ENCODE measurements around the gene PPM1H.

PPM1H gene

DNA sequence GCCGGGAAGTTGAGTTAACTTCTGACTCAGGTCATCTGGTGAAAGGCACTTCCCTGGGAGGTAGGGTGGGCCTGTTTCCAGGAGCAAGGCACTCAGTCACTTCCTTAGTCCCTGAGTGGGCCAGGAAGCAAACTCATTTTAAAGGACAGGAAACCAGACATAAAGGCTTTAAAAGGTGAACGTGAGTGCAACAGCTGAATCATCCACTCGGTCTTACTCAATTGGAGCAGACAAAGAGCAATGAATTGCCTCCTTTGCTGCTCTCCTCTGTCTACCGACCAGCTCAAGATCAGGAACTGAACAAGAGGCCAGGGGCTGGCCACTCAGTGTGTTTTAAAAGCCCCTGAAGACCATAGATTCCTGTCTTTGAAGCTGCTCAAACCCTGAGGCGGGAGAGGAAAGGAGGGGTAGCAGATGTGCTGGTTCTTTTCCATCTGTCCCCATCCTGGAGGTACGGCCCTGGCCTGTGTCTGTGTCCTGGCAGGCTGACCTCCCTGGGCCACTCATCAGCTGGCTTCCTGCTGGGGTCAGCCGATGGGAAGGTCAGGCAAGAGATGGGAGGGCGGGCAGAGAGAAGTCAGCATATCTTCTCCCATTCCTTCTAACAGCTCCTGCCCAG is 148.9 kb downstream of the PPM1H start:
- DNase-seq: peak; percentile 85
- Histone ChIP-seq H3K4me1 (ENCODE audit: control insufficient read depth, insufficient read depth, low read depth, low read length) (peaks cover 9% of the 10 kb centered on the region), H3K79me1 (replicated peaks; ENCODE audit: low read length, poor library complexity, severe bottlenecking) (peaks cover 6% of the 10 kb centered on the region), H2BK15ac (ENCODE audit: low read depth, poor library complexity, severe bottlenecking) (peak overlapping the region; percentile 61), H3K9me3 (ENCODE audit: control insufficient read depth, low read length) (no peaks in the 10 kb centered on the region), H3K18ac (ENCODE audit: low read depth in 1 of 2, low read length in 2 of 2) (peak overlapping the region; percentile 50 to 59), H2BK5ac (ENCODE audit: low read depth, low read length, poor library complexity, severe bottlenecking) (no peak overlapping the region), H4K8ac (ENCODE audit: low read length) (peak overlapping the region; percentile 90), H3K14ac (ENCODE audit: low read length in 2 of 2) (peak overlapping the region in 1 of 2 experiments; percentile 30), H3K36me3 (ENCODE audit: control insufficient read depth in 1 of 2, insufficient read depth in 2 of 2, low read depth in 1 of 2, low read length in 2 of 2) (peaks cover 0 to 11% of the 10 kb centered on the region in 2 experiments), H3K23ac (ENCODE audit: low read length in 2 of 2) (no peak overlapping the region), H3K27ac (ENCODE audit: low read length, poor library complexity, severe bottlenecking) (peak overlapping the region; percentile 44), H2AFZ (ENCODE audit: low read depth, low read length) (peak overlapping the region; percentile 16), H3K9ac (ENCODE audit: low read length) (peak overlapping the region; percentile 66), H3K27me3 (ENCODE audit: control insufficient read depth in 1 of 2, insufficient read depth in 1 of 2, low read length in 2 of 2) (no peaks in the 10 kb centered on the region), H2AK5ac (ENCODE audit: low read length, severe bottlenecking) (no peak overlapping the region), H3K4ac (ENCODE audit: low read depth in 1 of 2, low read length in 2 of 2) (peak overlapping the region in 1 of 2 experiments; percentile 6), H3K4me2 (ENCODE audit: low read length, poor library complexity, severe bottlenecking) (no peak overlapping the region), H3K4me3 (ENCODE audit: insufficient read depth in 1 of 2, low read depth in 1 of 2, low read length in 2 of 2) (peak overlapping the region in 1 of 2 experiments; percentile 26), H2BK12ac (ENCODE audit: low read length in 2 of 2) (peak overlapping the region; percentile 11 to 85), H4K91ac (ENCODE audit: low read length) (peak overlapping the region; percentile 87), H2BK120ac (ENCODE audit: low read depth, low read length) (peak overlapping the region; percentile 0)
- 14% methylated on average over 8 of the region's 8 CpGs for WGBS

DNA sequence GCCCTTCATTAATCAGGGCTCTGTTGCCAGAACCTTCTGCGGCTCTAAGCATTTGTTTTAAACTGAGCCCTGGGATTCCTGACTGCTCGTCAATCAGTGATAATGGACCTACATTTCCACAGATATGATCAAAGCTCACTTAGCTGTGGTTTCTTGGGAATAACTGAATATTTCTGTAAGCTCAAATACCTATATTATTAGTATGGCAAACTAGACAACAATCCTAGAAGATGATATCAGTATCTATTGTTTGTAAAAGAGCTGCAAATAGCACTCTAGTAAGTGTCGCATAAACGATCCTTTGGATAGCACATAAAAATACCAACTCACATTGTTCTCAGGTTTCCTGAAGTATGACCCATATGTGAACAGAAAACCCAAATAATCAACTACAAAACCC is 150.4 kb downstream of the PPM1H start:
- no peak overlapping the region for H2BK15ac ChIP-seq (ENCODE audit: low read depth, poor library complexity, severe bottlenecking)
- H3K9me3 ChIP-seq (ENCODE audit: control insufficient read depth, low read length): no peaks in the 10 kb centered on the region
- WGBS: 79% methylated on average over 4 of the region's 4 CpGs
- no peak overlapping the region for H3K18ac ChIP-seq (ENCODE audit: low read depth in 1 of 2, low read length in 2 of 2)
- H3K36me3 ChIP-seq (ENCODE audit: control insufficient read depth in 1 of 2, insufficient read depth in 2 of 2, low read depth in 1 of 2, low read length in 2 of 2): peaks cover 0 to 13% of the 10 kb centered on the region in 2 experiments
- H4K91ac ChIP-seq (ENCODE audit: low read length): no peak overlapping the region
- H3K9ac ChIP-seq (ENCODE audit: low read length): no peak overlapping the region
- no peak overlapping the region for H3K4me2 ChIP-seq (ENCODE audit: low read length, poor library complexity, severe bottlenecking)
- DNase-seq: no peak
- no peak overlapping the region for H3K27ac ChIP-seq (ENCODE audit: low read length, poor library complexity, severe bottlenecking)
- no peak overlapping the region for H4K8ac ChIP-seq (ENCODE audit: low read length)
- no peak overlapping the region for H2BK5ac ChIP-seq (ENCODE audit: low read depth, low read length, poor library complexity, severe bottlenecking)
- H2BK12ac ChIP-seq (ENCODE audit: low read length in 2 of 2): no peak overlapping the region
- H3K4me1 ChIP-seq (ENCODE audit: control insufficient read depth, insufficient read depth, low read depth, low read length): peaks cover 9% of the 10 kb centered on the region
- no peak overlapping the region for H2AFZ ChIP-seq (ENCODE audit: low read depth, low read length)
- H3K79me1 ChIP-seq (replicated peaks; ENCODE audit: low read length, poor library complexity, severe bottlenecking): peaks cover 2% of the 10 kb centered on the region
- no peak overlapping the region for H3K23ac ChIP-seq (ENCODE audit: low read length in 2 of 2)
- no peak overlapping the region for H2AK5ac ChIP-seq (ENCODE audit: low read length, severe bottlenecking)
- H3K14ac ChIP-seq (ENCODE audit: low read length in 2 of 2): no peak overlapping the region
- no peaks in the 10 kb centered on the region for H3K27me3 ChIP-seq (ENCODE audit: control insufficient read depth in 1 of 2, insufficient read depth in 1 of 2, low read length in 2 of 2)
- H2BK120ac ChIP-seq (ENCODE audit: low read depth, low read length): no peak overlapping the region
- no peak overlapping the region for H3K4ac ChIP-seq (ENCODE audit: low read depth in 1 of 2, low read length in 2 of 2)
- no peak overlapping the region for H3K4me3 ChIP-seq (ENCODE audit: insufficient read depth in 1 of 2, low read depth in 1 of 2, low read length in 2 of 2)

DNA sequence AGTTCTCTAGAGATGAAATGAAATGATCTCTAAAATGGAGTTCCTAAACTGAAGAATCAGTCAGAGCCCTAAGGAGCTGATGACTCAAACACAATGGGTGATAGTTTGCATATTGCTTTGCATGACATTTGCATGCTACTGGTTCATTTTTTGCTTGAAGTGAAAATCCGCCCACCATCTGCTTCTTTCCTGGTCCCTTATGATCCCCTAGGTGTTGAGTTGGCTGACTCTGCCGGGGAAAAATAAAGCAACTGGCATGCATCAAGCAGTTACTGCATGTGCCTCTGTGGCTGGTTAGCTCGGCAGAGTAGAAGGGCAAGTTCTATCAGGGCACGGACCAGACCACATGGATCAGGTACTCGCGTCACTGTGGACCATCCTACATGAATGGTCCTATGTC is 151.1 kb downstream of the PPM1H start:
- peak overlapping the region; percentile 5 for H4K8ac ChIP-seq (ENCODE audit: low read length)
- peaks cover 9% of the 10 kb centered on the region for H3K4me1 ChIP-seq (ENCODE audit: control insufficient read depth, insufficient read depth, low read depth, low read length)
- WGBS: over 99% methylated on average over 6 of the region's 6 CpGs
- H3K36me3 ChIP-seq (ENCODE audit: control insufficient read depth in 1 of 2, insufficient read depth in 2 of 2, low read depth in 1 of 2, low read length in 2 of 2): peaks cover 0 to 13% of the 10 kb centered on the region in 2 experiments
- no peak for DNase-seq
- H4K91ac ChIP-seq (ENCODE audit: low read length): peak overlapping the region; percentile 43
- H3K79me1 ChIP-seq (replicated peaks; ENCODE audit: low read length, poor library complexity, severe bottlenecking): peaks cover 2% of the 10 kb centered on the region
- H3K4me2 ChIP-seq (ENCODE audit: low read length, poor library complexity, severe bottlenecking): no peak overlapping the region
- H3K4me3 ChIP-seq (ENCODE audit: insufficient read depth in 1 of 2, low read depth in 1 of 2, low read length in 2 of 2): no peak overlapping the region
- no peak overlapping the region for H3K4ac ChIP-seq (ENCODE audit: low read depth in 1 of 2, low read length in 2 of 2)
- no peak overlapping the region for H3K27ac ChIP-seq (ENCODE audit: low read length, poor library complexity, severe bottlenecking)
- no peak overlapping the region for H2AK5ac ChIP-seq (ENCODE audit: low read length, severe bottlenecking)
- peak overlapping the region; percentile 1 for H3K9ac ChIP-seq (ENCODE audit: low read length)
- no peak overlapping the region for H2BK5ac ChIP-seq (ENCODE audit: low read depth, low read length, poor library complexity, severe bottlenecking)
- no peak overlapping the region for H3K23ac ChIP-seq (ENCODE audit: low read length in 2 of 2)
- no peak overlapping the region for H2BK120ac ChIP-seq (ENCODE audit: low read depth, low read length)
- no peaks in the 10 kb centered on the region for H3K27me3 ChIP-seq (ENCODE audit: control insufficient read depth in 1 of 2, insufficient read depth in 1 of 2, low read length in 2 of 2)
- H3K9me3 ChIP-seq (ENCODE audit: control insufficient read depth, low read length): no peaks in the 10 kb centered on the region
- H3K18ac ChIP-seq (ENCODE audit: low read depth in 1 of 2, low read length in 2 of 2): no peak overlapping the region
- no peak overlapping the region for H2BK12ac ChIP-seq (ENCODE audit: low read length in 2 of 2)
- H3K14ac ChIP-seq (ENCODE audit: low read length in 2 of 2): no peak overlapping the region
- no peak overlapping the region for H2AFZ ChIP-seq (ENCODE audit: low read depth, low read length)
- no peak overlapping the region for H2BK15ac ChIP-seq (ENCODE audit: low read depth, poor library complexity, severe bottlenecking)

DNA sequence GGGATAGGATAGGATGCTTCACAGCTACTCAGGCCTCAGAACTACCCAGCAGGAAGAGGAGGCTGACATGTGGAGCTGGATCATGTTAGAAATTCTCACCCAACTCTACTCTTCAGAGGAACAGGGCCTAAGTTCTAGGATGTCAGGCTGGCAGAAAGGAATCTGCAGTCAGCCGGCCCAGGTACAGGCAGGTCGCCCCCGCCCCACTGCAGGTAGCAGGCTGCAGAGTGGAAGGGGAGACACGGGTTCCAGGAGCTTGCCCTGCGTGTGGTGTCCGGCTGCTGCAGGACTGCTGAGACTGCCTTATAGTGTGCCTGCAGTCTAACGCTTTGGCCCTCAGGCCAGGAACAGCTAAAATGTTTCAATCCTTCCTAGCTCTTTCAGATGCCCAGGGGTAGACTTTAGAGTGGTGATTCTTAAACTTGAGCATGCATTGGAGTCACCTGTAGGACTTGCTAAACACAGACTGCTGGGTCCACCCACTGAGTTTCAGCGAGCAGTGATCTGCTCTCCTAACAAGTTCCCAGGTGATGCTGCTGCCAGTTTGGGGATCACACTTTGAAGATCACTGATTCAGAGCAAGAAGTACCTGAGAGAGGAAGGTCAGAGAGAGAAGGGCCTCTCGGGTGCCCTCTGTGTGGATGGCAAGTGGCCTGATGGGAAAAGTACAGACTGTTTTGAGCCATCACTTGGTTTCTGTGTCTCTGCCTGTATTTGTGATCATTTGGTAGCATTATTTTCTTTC is 153.6 kb downstream of the PPM1H start:
- peaks cover 7% of the 10 kb centered on the region for H3K4me1 ChIP-seq (ENCODE audit: control insufficient read depth, insufficient read depth, low read depth, low read length)
- WGBS: 94% methylated on average over 9 of the region's 9 CpGs
- no peak overlapping the region for H3K9ac ChIP-seq (ENCODE audit: low read length)
- no peak overlapping the region for H3K4me2 ChIP-seq (ENCODE audit: low read length, poor library complexity, severe bottlenecking)
- H3K4me3 ChIP-seq (ENCODE audit: insufficient read depth in 1 of 2, low read depth in 1 of 2, low read length in 2 of 2): no peak overlapping the region
- H3K27me3 ChIP-seq (ENCODE audit: control insufficient read depth in 1 of 2, insufficient read depth in 1 of 2, low read length in 2 of 2): no peaks in the 10 kb centered on the region
- no peak for DNase-seq
- no peaks in the 10 kb centered on the region for H3K9me3 ChIP-seq (ENCODE audit: control insufficient read depth, low read length)
- H3K23ac ChIP-seq (ENCODE audit: low read length in 2 of 2): no peak overlapping the region
- H2BK5ac ChIP-seq (ENCODE audit: low read depth, low read length, poor library complexity, severe bottlenecking): no peak overlapping the region
- H4K8ac ChIP-seq (ENCODE audit: low read length): no peak overlapping the region
- H4K91ac ChIP-seq (ENCODE audit: low read length): no peak overlapping the region
- no peak overlapping the region for H3K18ac ChIP-seq (ENCODE audit: low read depth in 1 of 2, low read length in 2 of 2)
- H2BK15ac ChIP-seq (ENCODE audit: low read depth, poor library complexity, severe bottlenecking): no peak overlapping the region
- no peak overlapping the region for H2AK5ac ChIP-seq (ENCODE audit: low read length, severe bottlenecking)
- H2BK12ac ChIP-seq (ENCODE audit: low read length in 2 of 2): no peak overlapping the region
- no peak overlapping the region for H3K14ac ChIP-seq (ENCODE audit: low read length in 2 of 2)
- no peak overlapping the region for H3K27ac ChIP-seq (ENCODE audit: low read length, poor library complexity, severe bottlenecking)
- peaks cover 0 to 7% of the 10 kb centered on the region in 2 experiments for H3K36me3 ChIP-seq (ENCODE audit: control insufficient read depth in 1 of 2, insufficient read depth in 2 of 2, low read depth in 1 of 2, low read length in 2 of 2)
- no peak overlapping the region for H2BK120ac ChIP-seq (ENCODE audit: low read depth, low read length)
- H3K4ac ChIP-seq (ENCODE audit: low read depth in 1 of 2, low read length in 2 of 2): no peak overlapping the region
- peaks cover 3% of the 10 kb centered on the region for H3K79me1 ChIP-seq (replicated peaks; ENCODE audit: low read length, poor library complexity, severe bottlenecking)
- peak overlapping the region; percentile 48 for H2AFZ ChIP-seq (ENCODE audit: low read depth, low read length)

All from mesenchymal stem cell (in vitro differentiated cells and primary cell).